ENCODE results near the gene LRP1B.

GRCh38 chr2:140186313-140186712, 1944.5 kb downstream of the LRP1B start:
- TF ChIP-seq, protein P1, sequence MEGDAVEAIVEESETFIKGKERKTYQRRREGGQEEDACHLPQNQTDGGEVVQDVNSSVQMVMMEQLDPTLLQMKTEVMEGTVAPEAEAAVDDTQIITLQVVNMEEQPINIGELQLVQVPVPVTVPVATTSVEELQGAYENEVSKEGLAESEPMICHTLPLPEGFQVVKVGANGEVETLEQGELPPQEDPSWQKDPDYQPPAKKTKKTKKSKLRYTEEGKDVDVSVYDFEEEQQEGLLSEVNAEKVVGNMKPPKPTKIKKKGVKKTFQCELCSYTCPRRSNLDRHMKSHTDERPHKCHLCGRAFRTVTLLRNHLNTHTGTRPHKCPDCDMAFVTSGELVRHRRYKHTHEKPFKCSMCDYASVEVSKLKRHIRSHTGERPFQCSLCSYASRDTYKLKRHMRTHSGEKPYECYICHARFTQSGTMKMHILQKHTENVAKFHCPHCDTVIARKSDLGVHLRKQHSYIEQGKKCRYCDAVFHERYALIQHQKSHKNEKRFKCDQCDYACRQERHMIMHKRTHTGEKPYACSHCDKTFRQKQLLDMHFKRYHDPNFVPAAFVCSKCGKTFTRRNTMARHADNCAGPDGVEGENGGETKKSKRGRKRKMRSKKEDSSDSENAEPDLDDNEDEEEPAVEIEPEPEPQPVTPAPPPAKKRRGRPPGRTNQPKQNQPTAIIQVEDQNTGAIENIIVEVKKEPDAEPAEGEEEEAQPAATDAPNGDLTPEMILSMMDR (IDR thresholded peaks at IDR 0.05; ENCODE audit: low read depth, low read length, poor library complexity, severe bottlenecking), result no peak
- no peak for TF ChIP-seq EZH2phosphoT487 (IDR thresholded peaks at IDR 0.05; ENCODE audit: borderline replicate concordance, low read length)
